Measurements from ENCODE around the gene SLC7A9.

Gene SLC7A9

GRCh38 chr19:32830231-32831014, 39.1 kb downstream of the SLC7A9 start:
- DNase-seq (ENCODE audit: low read depth) = no peak

GRCh38 chr19:32829345-32829896, 40.1 kb downstream of the SLC7A9 start:
- TF ChIP-seq CTCF (IDR thresholded peaks at IDR 0.05; ENCODE audit: control insufficient read depth, extremely low read depth, insufficient read depth) = no peak
- H3K4me3 ChIP-seq (ENCODE audit: low read depth, low read length) = no peak overlapping the region
- no peak for DNase-seq (ENCODE audit: low read depth)

More at GRCh38 chr19:32830231-32831014, 39.1 kb downstream of the SLC7A9 start:
- no peak overlapping the region for H3K4me3 ChIP-seq (ENCODE audit: low read depth, low read length)
- TF ChIP-seq CTCF (IDR thresholded peaks at IDR 0.05; ENCODE audit: control insufficient read depth, extremely low read depth, insufficient read depth) = no peak

GRCh38 chr19:32828643-32829344, 40.8 kb downstream of the SLC7A9 start:
- TF ChIP-seq CTCF (IDR thresholded peaks at IDR 0.05; ENCODE audit: control insufficient read depth, extremely low read depth, insufficient read depth) = no peak
- no peak overlapping the region for H3K4me3 ChIP-seq (ENCODE audit: low read depth, low read length)
- no peak for DNase-seq (ENCODE audit: low read depth)

GRCh38 chr19:32828139-32828538, 41.4 kb downstream of the SLC7A9 start:
- TF ChIP-seq CTCF (IDR thresholded peaks at IDR 0.05; ENCODE audit: control insufficient read depth, extremely low read depth, insufficient read depth) = no peak
- no peak overlapping the region for H3K4me3 ChIP-seq (ENCODE audit: low read depth, low read length)
- DNase-seq (ENCODE audit: low read depth) = no peak

- DNase-seq (ENCODE audit: low read depth) = no peak
- TF ChIP-seq CTCF (IDR thresholded peaks at IDR 0.05; ENCODE audit: control insufficient read depth, extremely low read depth, insufficient read depth) = no peak
- no peak overlapping the region for H3K4me3 ChIP-seq (ENCODE audit: low read depth, low read length)
Measured at GRCh38 chr19:32824916-32825608, 44.5 kb downstream of the SLC7A9 start.

- TF ChIP-seq CTCF (IDR thresholded peaks at IDR 0.05; ENCODE audit: control insufficient read depth, extremely low read depth, insufficient read depth) = no peak
- DNase-seq (ENCODE audit: low read depth) = no peak
- H3K4me3 ChIP-seq (ENCODE audit: low read depth, low read length) = no peak overlapping the region
Measured at GRCh38 chr19:32824191-32824751, 45.3 kb downstream of the SLC7A9 start.

Data from LNCaP clone FGC (cell line).